A549 treated with ZK216348 at 1 μM for 4 hours (cell line): ENCODE results near the gene PHETA2. TPM values are rescaled to one million over a fixed set of nuclear protein-coding genes. Genes with fewer than 3 reads are reported as not detected.

Experiments used
- total RNA-seq: library from RNA; stranded (reverse); fragments of 200-300 nt; extraction: Qiagen RNA extraction; gene quantifications from 5 replicates; pipeline ENCODE4 v1.2.3, GENCODE V29; 2022; ENCODE audit warnings: low read depth

PHETA2 gene, protein sequence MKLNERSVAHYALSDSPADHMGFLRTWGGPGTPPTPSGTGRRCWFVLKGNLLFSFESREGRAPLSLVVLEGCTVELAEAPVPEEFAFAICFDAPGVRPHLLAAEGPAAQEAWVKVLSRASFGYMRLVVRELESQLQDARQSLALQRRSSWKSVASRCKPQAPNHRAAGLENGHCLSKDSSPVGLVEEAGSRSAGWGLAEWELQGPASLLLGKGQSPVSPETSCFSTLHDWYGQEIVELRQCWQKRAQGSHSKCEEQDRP
- total RNA-seq, result not detected in 5 replicates

DNA sequence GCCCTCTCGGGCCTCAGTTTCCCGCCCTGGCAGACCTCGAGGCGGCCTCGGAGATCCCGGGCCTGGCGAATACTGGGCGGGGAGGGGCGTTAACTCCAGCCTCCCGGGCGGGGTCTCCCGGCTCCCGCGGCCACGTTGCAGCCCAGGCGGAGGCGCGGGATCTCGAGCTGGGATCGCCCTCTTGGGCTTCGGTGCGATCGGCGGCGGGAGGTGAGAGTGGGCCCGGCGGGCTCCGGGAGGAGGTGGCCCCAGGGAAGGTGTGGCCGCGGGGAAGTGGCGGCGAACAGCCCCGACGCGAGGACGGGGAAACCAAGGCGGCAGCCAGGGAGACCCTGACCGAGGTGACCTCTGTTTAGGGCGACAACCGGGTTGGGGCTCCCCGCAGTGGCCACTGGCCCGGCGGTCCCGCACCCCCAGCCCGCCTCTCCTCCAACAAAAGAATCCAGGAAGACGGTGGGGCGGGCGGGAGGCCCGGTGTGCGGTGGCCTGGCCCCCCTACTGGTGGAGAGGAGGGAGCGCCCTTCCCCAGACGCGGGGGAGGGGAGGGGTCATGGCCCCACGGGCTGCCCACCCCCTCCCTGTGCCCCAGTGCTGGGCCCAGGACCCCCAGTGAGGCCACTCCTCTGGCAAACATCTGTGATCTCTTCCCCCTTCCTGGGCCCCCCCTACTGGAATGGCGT lies at the start of gene PHETA2:
Gene PHETA2 (plus strand): TSS at position 117 of the 680 bp plus-strand sequence. CDS start 3,046 bp downstream, outside the sequence.

DNA sequence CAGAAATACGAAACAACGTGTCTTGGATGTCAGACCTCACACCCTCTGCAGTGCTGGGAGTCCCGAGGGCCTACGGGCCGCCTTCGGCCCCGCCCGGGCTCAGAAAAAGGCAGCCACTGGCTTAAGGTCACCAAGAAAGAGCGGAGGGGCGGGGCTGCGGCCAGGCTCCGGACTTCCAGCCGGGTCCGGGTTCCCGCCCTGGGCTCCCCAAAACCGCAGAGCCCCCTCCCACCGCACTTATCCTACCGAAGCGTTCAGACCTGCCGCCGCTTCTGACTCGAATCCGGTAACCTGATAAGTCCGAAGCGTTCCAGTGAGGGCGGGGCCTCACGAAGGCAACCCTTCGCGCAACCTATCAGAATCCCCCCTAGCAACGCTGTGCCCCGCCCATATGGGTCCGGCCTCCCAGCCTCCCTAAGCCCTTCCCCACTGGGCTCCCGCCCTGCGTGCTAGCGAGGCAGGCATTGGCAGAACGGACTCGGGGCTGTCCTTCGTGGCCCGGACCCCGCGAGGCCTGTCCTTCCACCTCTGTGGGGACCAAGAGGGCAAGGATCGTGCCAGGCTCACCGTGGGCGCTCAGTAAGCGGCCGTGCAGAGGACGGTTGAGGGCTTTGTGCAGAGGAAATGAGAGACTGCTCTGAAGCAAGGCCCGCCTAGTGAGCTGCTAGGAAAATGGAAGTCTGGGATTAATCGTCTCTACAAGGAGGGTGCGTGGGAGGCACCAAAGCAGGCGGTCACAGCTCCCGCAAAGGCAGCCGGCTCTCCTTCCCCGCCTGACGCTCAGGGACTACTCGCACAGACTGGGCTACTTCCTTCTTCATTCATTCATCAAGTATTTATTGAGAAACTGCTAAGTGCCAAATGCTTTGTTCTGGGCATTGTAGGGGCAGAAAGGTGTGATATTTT lies 3.3 kb upstream of the PHETA2 start, which contains the start of gene NAGA:
Gene NAGA (minus strand): TSS at position 296 of the 906 bp plus-strand sequence. CDS start 515 bp downstream, outside the sequence.

DNA sequence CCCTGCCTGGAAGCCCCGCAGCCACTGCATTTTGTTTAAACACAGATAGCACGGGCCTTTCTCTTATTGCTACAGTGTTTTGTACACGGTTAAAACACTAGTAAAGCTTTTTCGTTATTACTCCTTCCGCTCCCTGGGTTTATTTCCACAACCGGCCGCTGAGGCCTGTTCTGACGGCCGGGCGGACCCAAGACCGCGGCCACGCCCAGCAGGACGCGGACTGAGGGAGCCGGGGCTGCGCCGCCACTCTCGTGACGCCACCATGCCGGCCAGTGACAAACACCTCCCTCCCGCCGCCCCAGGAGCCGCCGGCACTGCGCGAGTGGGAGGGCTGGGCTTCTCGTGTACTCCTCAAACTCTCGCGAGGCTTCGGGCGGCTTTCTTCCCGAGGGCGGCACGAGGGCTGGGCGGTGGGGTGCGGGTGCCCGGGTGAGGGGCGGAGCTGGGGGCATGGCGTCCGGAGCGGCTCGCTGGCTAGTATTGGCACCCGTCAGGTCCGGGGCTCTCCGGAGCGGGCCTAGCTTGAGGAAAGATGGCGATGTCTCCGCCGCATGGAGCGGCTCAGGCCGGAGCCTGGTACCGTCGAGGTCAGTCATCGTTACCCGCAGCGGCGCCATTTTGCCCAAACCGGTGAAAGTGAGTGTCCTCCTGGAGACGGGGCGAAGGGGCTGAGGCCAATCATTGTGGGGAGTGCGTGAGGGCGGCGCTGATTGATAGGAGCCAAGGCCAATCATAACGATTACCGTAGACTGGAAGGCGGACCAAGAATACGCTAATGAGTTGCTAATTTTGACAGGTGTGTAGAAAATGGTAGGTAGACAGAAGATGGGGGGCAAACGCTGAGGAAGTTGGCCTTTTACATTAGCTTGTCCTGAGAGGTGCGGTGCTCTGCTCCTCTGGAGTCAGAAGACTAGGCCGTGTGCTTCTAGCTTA lies 5.5 kb downstream of the PHETA2 start, which contains the start of gene SMDT1:
Gene SMDT1 (plus strand): TSS at position 382 of the 933 bp plus-strand sequence. CDS start 69 bp downstream, at position 451.

DNA sequence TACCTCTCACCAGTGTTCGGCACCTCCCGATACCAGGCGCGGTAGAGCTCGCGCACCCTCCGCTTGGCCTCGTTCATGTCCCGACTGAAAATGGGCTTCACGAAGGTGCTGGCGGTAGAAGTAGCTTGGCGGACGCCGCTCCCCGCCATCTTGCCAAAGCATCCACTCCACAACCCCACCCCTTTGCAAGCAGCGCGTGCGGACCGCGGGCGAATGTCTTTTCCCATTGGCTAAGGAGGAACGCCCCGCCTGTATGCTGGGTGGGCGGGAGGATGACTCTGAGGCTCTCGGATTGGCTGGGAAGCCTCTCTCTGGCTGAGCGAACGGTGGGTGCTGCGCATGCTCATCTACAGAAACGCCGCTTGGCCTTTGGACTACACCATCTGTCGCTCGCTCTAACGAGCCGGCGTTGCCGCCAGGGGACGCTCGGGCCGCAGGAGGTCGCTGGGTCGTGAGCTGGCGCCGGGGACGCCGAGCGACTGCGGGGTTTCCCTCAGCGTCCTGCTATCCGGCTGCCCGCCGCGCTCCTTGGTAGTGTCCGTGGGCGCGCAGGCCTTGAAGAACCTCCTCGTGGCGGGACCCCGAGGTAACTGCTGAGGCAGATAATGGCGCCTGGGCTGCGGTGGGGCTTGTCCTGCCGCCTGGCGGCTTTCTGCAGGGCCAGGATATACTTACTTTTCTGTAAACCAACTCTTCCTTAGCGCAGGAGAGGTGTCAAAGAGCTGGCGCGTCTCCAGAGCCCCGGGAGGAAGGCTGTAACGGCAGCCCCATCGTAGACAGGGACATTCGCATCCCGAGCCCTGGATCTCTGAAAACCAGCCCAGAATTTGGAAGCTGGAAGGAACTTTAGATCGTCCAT lies 16.8 kb downstream of the PHETA2 start, which contains the start of gene NDUFA6:
Gene NDUFA6 (minus strand): TSS at position 177 of the 859 bp plus-strand sequence. CDS start 28 bp downstream, at position 149.

Other genes starting within 250 kb of the PHETA2 start
- gene SREBF2, start 241.1 kb upstream of the PHETA2 start, total RNA-seq, result 18.8 to 34.4 TPM (median 28.8 TPM) in 5 replicates
- 0.14 to 0.29 TPM (median 0.29 TPM) in 3 of 5 replicates, not detected in the others for gene SHISA8, start 159.2 kb upstream of the PHETA2 start, total RNA-seq
- 0.11 to 0.37 TPM (median 0.15 TPM) in 5 replicates for gene TNFRSF13C, start 147.4 kb upstream of the PHETA2 start, total RNA-seq
- gene CENPM, start 127.1 kb upstream of the PHETA2 start, total RNA-seq, result 19.3 to 38.8 TPM (median 37.3 TPM) in 5 replicates
- 0.83 to 1.5 TPM (median 1.3 TPM) in 5 replicates for gene SEPTIN3, start 104.8 kb upstream of the PHETA2 start, total RNA-seq
- 0.12 TPM in 1 of 5 replicates, not detected in the others for gene WBP2NL, start 75.5 kb upstream of the PHETA2 start, total RNA-seq
- 3.7 to 8.2 TPM (median 7.0 TPM) in 5 replicates for gene NAGA, start 3.4 kb upstream of the PHETA2 start, total RNA-seq
- 30.2 to 42.0 TPM (median 38.1 TPM) in 5 replicates for gene SMDT1, start 5.5 kb downstream of the PHETA2 start, total RNA-seq
- gene NDUFA6, start 16.5 kb downstream of the PHETA2 start, total RNA-seq, result 61.8 to 72.3 TPM (median 66.9 TPM) in 5 replicates
- 0.40 to 0.54 TPM (median 0.50 TPM) in 5 replicates for gene CYP2D6, start 56.6 kb downstream of the PHETA2 start, total RNA-seq
- 11.2 to 16.1 TPM (median 13.4 TPM) in 5 replicates for gene TCF20, start 196.4 kb downstream of the PHETA2 start, total RNA-seq